KMS-11 (cell line): Measurements from ENCODE around the gene CCRL2.

Source experiments
- H2AFZ ChIP-seq: fragments of 200-600 bp; sonication (generic); 2 replicates; pipeline ENCODE4 v1.6.1; 2016; ENCODE audit warnings: antibody characterized with exemption, mixed run types, low read depth
- H3K27ac ChIP-seq: fragments of 200-600 bp; sonication (generic); 2 replicates; pipeline ENCODE4 v1.6.1; 2016; ENCODE audit warnings: mild to moderate bottlenecking, mixed run types
- H3K27me3 ChIP-seq: fragments of 200-600 bp; sonication (generic); 2 replicates; pipeline ENCODE4 v1.6.1; 2017; ENCODE audit warnings: mild to moderate bottlenecking, low read depth, mixed run types, moderate library complexity; ENCODE audit not compliant: insufficient read depth
- H3K36me3 ChIP-seq: fragments of 200-600 bp; sonication (generic); 2 replicates; pipeline ENCODE4 v1.6.1; 2017; ENCODE audit warnings: mild to moderate bottlenecking, mixed run types; ENCODE audit not compliant: insufficient read depth
- H3K4me1 ChIP-seq: fragments of 200-600 bp; sonication (generic); 2 replicates; pipeline ENCODE4 v1.6.1; 2016; ENCODE audit warnings: mild to moderate bottlenecking, low read depth, mixed run types; ENCODE audit not compliant: poor library complexity, severe bottlenecking
- H3K4me2 ChIP-seq: fragments of 200-600 bp; sonication (generic); 2 replicates; pipeline ENCODE4 v1.7.0; 2016; ENCODE audit warnings: mild to moderate bottlenecking, mixed run types
- H3K4me3 ChIP-seq: fragments of 200-600 bp; sonication (generic); IDR thresholded peaks from 2 replicates; pipeline ENCODE4 v1.6.1; 2017; ENCODE audit warnings: low read depth, low read length, mixed read lengths; ENCODE audit not compliant: insufficient read depth
- H3K79me2 ChIP-seq: fragments of 200-600 bp; sonication (generic); 2 replicates; pipeline ENCODE4 v1.6.1; 2016; ENCODE audit warnings: low read depth, mixed run types; ENCODE audit not compliant: insufficient read depth
- H3K9ac ChIP-seq: fragments of 200-600 bp; sonication (generic); 2 replicates; pipeline ENCODE4 v1.6.1; 2016; ENCODE audit warnings: mild to moderate bottlenecking, mixed run types
- H4K20me1 ChIP-seq: fragments of 200-600 bp; sonication (generic); 2 replicates; pipeline ENCODE4 v1.6.1; 2016; ENCODE audit warnings: mild to moderate bottlenecking, mixed run types; ENCODE audit not compliant: insufficient read depth
- TF ChIP-seq, protein P1 (sequence below): fragments of 200-600 bp; sonication (generic); conservative IDR thresholded peaks from 2 replicates; pipeline ENCODE4 v1.6.1; 2017; ENCODE audit warnings: low read depth, mild to moderate bottlenecking, antibody characterized with exemption, low read length, moderate library complexity, mixed read lengths

Gene CCRL2

DNA sequence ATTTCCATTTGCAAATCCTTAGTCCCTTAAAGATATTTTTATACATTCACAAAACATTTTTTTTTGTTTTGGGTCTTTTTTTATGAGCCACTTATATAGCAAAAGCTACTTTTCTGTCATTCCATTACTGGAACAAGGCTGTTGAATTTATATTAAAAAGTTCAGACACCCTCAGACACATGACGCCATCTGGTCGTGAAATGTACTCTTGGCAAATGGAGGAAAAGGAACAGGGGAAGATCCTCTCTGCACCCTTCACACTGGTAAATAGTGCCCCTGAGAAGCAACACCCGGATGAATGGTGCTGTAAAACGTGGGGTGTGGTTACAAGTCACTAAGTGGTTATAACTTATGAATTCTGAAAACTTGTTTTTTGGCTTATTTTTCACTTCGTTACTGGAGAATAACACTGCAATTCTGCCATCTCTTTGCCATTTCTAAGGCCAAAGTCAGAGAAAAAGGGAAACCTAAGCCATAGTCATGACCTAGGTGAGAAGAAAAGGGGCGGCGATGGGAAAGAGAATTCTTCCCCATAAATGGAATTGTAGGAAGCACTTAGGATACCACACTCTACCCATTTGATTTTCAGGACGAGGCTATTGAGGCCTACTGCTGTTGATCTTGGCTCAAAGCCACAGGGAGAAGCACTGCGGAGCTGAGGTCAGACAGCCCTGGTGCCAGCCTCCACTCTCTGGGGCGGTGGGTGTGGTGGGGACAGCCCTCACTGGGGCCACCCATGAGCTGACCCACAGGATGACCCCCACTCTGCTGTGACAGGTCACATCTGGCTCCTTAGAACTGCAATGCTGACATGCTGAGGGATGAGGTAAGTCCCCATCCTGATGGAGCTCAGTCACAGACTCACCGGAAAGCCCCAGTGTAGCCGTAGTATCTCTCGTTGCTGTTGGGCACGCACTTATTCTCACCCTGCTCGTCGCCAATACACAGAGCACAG is 35.8 kb downstream of the CCRL2 start:
- Histone ChIP-seq H4K20me1 (no peaks in the 10 kb centered on the region), H3K4me1 (peaks cover 16% of the 10 kb centered on the region), H3K27ac (no peak overlapping the region), H3K4me3 (no peak overlapping the region), H3K79me2 (no peaks in the 10 kb centered on the region), H2AFZ (no peak overlapping the region), H3K27me3 (no peaks in the 10 kb centered on the region), H3K4me2 (no peak overlapping the region), H3K9ac (no peak overlapping the region), H3K36me3 (no peaks in the 10 kb centered on the region)
- TF ChIP-seq, protein P1, sequence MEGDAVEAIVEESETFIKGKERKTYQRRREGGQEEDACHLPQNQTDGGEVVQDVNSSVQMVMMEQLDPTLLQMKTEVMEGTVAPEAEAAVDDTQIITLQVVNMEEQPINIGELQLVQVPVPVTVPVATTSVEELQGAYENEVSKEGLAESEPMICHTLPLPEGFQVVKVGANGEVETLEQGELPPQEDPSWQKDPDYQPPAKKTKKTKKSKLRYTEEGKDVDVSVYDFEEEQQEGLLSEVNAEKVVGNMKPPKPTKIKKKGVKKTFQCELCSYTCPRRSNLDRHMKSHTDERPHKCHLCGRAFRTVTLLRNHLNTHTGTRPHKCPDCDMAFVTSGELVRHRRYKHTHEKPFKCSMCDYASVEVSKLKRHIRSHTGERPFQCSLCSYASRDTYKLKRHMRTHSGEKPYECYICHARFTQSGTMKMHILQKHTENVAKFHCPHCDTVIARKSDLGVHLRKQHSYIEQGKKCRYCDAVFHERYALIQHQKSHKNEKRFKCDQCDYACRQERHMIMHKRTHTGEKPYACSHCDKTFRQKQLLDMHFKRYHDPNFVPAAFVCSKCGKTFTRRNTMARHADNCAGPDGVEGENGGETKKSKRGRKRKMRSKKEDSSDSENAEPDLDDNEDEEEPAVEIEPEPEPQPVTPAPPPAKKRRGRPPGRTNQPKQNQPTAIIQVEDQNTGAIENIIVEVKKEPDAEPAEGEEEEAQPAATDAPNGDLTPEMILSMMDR: no peak

DNA sequence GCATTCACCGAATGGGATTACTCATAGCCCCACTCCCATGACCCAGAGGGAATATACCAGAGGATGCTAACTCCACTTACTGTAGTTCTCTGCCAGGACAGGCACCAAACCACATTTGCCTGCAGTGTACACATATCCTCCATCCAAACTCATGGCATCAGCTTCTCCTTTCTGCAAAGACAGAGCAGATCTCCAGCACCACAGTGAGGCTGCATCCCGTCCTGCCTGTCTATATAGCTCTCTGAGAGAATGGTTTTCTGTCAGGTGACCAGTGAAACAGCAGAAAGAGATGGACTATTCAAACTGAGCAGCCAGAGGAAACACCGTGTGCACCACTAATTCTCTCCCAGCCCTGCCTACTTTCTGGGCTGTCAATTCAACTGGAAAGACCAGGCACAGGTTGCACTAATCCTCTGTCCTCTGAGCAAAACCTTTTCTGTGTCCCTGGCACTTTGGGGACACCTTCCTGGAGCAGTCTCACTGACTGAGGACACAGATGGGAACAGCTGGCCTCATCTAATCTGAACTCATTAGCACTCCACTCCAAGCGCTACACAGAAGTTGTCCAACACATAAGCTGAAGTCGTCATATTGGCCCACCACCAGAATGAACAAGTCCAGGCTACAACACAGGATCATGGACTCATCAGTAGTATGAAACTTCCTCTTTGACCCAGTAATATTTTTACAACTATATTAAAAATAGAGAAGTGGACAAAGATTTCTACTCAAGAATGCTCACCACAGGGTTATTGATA is 40.3 kb downstream of the CCRL2 start:
- Histone ChIP-seq H3K79me2 (no peaks in the 10 kb centered on the region), H4K20me1 (no peaks in the 10 kb centered on the region), H3K27me3 (no peaks in the 10 kb centered on the region), H3K9ac (no peak overlapping the region), H3K4me1 (no peaks in the 10 kb centered on the region), H3K4me2 (no peak overlapping the region), H3K36me3 (no peaks in the 10 kb centered on the region), H2AFZ (no peak overlapping the region), H3K4me3 (no peak overlapping the region), H3K27ac (no peak overlapping the region)
- TF ChIP-seq, protein P1: no peak

DNA sequence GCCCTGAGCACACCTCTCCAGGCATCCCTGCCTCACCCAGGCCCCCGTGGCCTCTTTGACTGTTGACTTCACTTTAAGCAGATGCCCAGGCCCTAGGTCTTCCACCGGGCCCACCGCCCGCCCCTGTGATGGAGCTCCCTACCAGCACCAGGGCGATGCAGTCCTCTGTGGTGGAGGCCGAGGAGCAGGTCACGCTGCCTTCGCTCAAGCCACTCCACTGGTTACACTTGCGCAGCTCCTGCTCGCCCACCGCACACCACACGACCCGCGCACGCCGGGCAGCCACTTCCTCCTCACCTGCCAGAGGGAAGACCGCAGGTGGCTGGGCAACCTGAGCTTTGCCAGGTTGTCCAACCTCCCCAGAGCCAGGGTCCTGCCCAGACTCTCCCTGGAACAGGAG is 41.7 kb downstream of the CCRL2 start:
- Histone ChIP-seq H3K27ac (no peak overlapping the region), H3K79me2 (no peaks in the 10 kb centered on the region), H2AFZ (no peak overlapping the region), H3K4me3 (no peak overlapping the region), H3K4me2 (no peak overlapping the region), H3K27me3 (no peaks in the 10 kb centered on the region), H4K20me1 (no peaks in the 10 kb centered on the region), H3K36me3 (no peaks in the 10 kb centered on the region), H3K4me1 (no peaks in the 10 kb centered on the region), H3K9ac (no peak overlapping the region)
- TF ChIP-seq, protein P1: no peak

DNA sequence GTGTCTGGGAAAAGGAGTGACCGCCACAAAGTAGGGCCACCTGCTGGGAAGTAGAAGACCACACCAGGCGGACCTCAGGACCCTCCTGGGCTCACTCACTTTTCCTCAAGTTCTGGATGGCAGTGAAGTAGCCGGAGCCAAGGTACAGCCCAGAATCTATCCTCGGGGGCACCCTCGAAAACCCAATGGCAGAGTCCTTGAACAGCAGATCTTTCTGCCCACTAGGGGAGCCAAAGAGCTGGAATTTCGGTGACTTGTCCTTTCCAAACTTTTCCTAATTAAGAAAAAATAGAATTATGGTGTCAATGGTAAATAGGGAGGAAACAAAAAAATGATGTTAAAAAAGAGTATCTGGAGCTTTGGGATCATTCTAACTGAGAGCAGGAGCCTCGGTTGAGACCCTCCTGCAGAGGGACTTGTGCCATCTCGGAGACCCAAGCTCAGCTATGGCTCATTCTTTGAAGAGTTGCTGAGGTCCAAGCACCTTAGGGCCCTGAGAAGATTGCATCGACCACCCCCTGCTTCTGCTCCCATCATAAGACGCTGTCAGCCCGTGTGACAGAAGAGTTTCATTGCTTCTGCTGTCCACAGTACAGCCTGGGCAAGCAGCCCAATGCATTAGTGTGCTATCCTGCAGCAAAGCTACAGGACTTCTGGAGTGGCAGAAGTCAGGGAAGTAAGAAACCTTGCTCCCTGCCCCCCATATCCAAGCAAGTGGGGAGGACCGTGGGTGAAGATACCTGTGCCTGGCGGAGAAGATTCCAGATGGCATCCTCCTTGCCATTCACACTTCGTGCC is 42.9 kb downstream of the CCRL2 start:
- H3K4me2 ChIP-seq: no peak overlapping the region
- H3K4me3 ChIP-seq: no peak overlapping the region
- H3K27ac ChIP-seq: no peak overlapping the region
- H3K4me1 ChIP-seq: no peaks in the 10 kb centered on the region
- H3K9ac ChIP-seq: no peak overlapping the region
- H2AFZ ChIP-seq: no peak overlapping the region
- H3K79me2 ChIP-seq: no peaks in the 10 kb centered on the region
- TF ChIP-seq, protein P1: peak; percentile 57
- no peaks in the 10 kb centered on the region for H4K20me1 ChIP-seq
- no peaks in the 10 kb centered on the region for H3K36me3 ChIP-seq
- H3K27me3 ChIP-seq: no peaks in the 10 kb centered on the region
